SIG-M5 treated with dmso at 0.1 percent for 504 hours (cell line): ENCODE measurements around the gene HOXA13.

Experiments
- DNase-seq: peaks from one replicate; lab custom pipeline; 2025; ENCODE audit not compliant: unreplicated experiment; lab: John Stamatoyannopoulos, UW

Gene HOXA13

GRCh38 chr7:27237735-27238334 is 37.9 kb upstream of the HOXA13 start:
- DNase-seq: peak; percentile 57

- peak; percentile 27 for DNase-seq
Observed at GRCh38 chr7:27235387-27236311, 35.8 kb upstream of the HOXA13 start.

- DNase-seq: no peak
Observed at GRCh38 chr7:27229448-27229847, 29.6 kb upstream of the HOXA13 start.

- no peak for DNase-seq
Observed at GRCh38 chr7:27224983-27225934, 25.4 kb upstream of the HOXA13 start.

- no peak for DNase-seq
Observed at GRCh38 chr7:27223941-27224575, 24.2 kb upstream of the HOXA13 start.

- DNase-seq: no peak
Observed at GRCh38 chr7:27221201-27221797, 21.4 kb upstream of the HOXA13 start.

- no peak for DNase-seq
Observed at GRCh38 chr7:27220440-27220955, 20.6 kb upstream of the HOXA13 start.

- no peak for DNase-seq
Observed at GRCh38 chr7:27219821-27220220, 19.9 kb upstream of the HOXA13 start.

GRCh38 chr7:27217951-27218350 is 18.1 kb upstream of the HOXA13 start:
- DNase-seq: no peak

- no peak for DNase-seq
Observed at GRCh38 chr7:27215356-27215755, 15.5 kb upstream of the HOXA13 start.

- no peak for DNase-seq
Observed at GRCh38 chr7:27214239-27214950, 14.5 kb upstream of the HOXA13 start.

- no peak for DNase-seq
Observed at GRCh38 chr7:27213433-27214238, 13.7 kb upstream of the HOXA13 start.

GRCh38 chr7:27212497-27213432 is 12.9 kb upstream of the HOXA13 start:
- DNase-seq: no peak

GRCh38 chr7:27211764-27212204 is 11.9 kb upstream of the HOXA13 start:
- no peak for DNase-seq

GRCh38 chr7:27211084-27211446 is 11.2 kb upstream of the HOXA13 start:
- DNase-seq: no peak

GRCh38 chr7:27210441-27211083 is 10.7 kb upstream of the HOXA13 start:
- DNase-seq: peak; percentile 37

GRCh38 chr7:27209933-27210440 is 10.1 kb upstream of the HOXA13 start:
- no peak for DNase-seq
